A549 (cell line): ENCODE data around the gene RASGRP1. TPM values are rescaled to one million over a fixed set of nuclear protein-coding genes. Genes with fewer than 3 reads are reported as not detected.

ENCODE experiments used
- ATAC-seq, 2 experiments: fragments of 200-7000 bp in 1 of 2; fragments of >200 bp in 1 of 2; cut with Nextera tagmentation in 1 of 2; cut with Tn5 transposase in 1 of 2; 3 replicates each; pipeline versions ENCODE4 v1.8.0 to v1.9.1; 2018 to 2020; ENCODE audit warnings: mild to moderate bottlenecking in 1 of 2, moderate library complexity in 1 of 2
- CTCF ChIA-PET: fragments of 300-600 bp; sonication (Branson Sonifier 250); formaldehyde crosslinking; extraction: SDS; loops from one replicate; lab custom pipeline; 2021; ENCODE audit warnings: antibody characterized with exemption, inconsistent platforms; lab: Yijun Ruan, JAX
- POLR2A ChIA-PET: fragments of 350-600 bp; formaldehyde crosslinking; extraction: SDS; loops from one replicate; lab custom pipeline; 2021; ENCODE audit warnings: antibody characterized with exemption, inconsistent platforms; lab: Yijun Ruan, JAX
- DNase-seq, 2 experiments: peaks; one replicate each; pipeline versions ENCODE4 v3.0.0 to v3.0.0-alpha.2; 2011 to 2016; ENCODE audit warnings: low read depth in 1 of 2, low spot score in 1 of 2
- FAIRE-seq: peaks from 2 replicates; lab custom pipeline; 2011; peaks lifted over from hg19 to GRCh38; lab: Jason Lieb, UNC
- H3K27ac ChIP-seq, 2 experiments: fragments of >200 bp; sonication (Bioruptor Twin); formaldehyde crosslinking; 3 replicates each; pipeline ENCODE4 v1.5.1; 2016 to 2017
- H3K4me1 ChIP-seq: fragments of >200 bp; sonication (Bioruptor Twin); formaldehyde crosslinking; 3 replicates; pipeline ENCODE4 v1.6.1; 2016
- H3K4me2 ChIP-seq: fragments of >200 bp; sonication (Bioruptor Twin); formaldehyde crosslinking; 3 replicates; pipeline ENCODE4 v1.6.1; 2016
- H3K4me3 ChIP-seq: fragments of >200 bp; sonication (Bioruptor Twin); formaldehyde crosslinking; 3 replicates; pipeline ENCODE4 v1.5.1; 2016
- H3K9me3 ChIP-seq: fragments of >200 bp; sonication (Bioruptor Twin); formaldehyde crosslinking; 3 replicates; pipeline ENCODE4 v1.6.1; 2016
- ATOH8 ChIP-seq: fragments of 250-450 bp; sonication (Bioruptor Pico); IDR thresholded peaks from 2 replicates; pipeline ENCODE4 v1.5.0; 2020; ENCODE audit warnings: low read depth, mild to moderate bottlenecking, moderate library complexity
- BCL3 ChIP-seq: fragments of >200 bp; sonication (Bioruptor Twin); formaldehyde crosslinking; IDR thresholded peaks from 3 replicates; pipeline ENCODE4 v1.6.1; 2016
- BHLHE40 ChIP-seq: IDR thresholded peaks from 2 replicates; pipeline ENCODE4 v1.6.1; 2012; ENCODE audit warnings: low read depth, low read length, inconsistent platforms
- CEBPB ChIP-seq, 2 experiments: fragments of >200 bp in 1 of 2; sonication (Bioruptor Twin) in 1 of 2; formaldehyde crosslinking in 1 of 2; IDR thresholded peaks; 2 replicates each; pipeline ENCODE4 v1.6.1; 2012 to 2016
- ELK1 ChIP-seq: fragments of 150-350 bp; IDR thresholded peaks from 2 replicates; pipeline ENCODE4 v1.6.1; 2014; ENCODE audit warnings: low read depth, mild to moderate bottlenecking, low read length
- GATA3 ChIP-seq: IDR thresholded peaks from 2 replicates; pipeline ENCODE4 v1.6.1; 2012; ENCODE audit warnings: borderline replicate concordance
- HMGXB4 ChIP-seq: fragments of 250-450 bp; sonication (Bioruptor Pico); IDR thresholded peaks from 2 replicates; pipeline ENCODE4 v1.5.0; 2021; ENCODE audit warnings: mild to moderate bottlenecking, moderate library complexity, borderline replicate concordance
- JUN ChIP-seq, 2 experiments: fragments of >200 bp; sonication (Bioruptor Twin); formaldehyde crosslinking; IDR thresholded peaks; 2 replicates in 1 of 2; 3 replicates in 1 of 2; pipeline ENCODE4 v1.6.1; 2016 to 2017
- JUNB ChIP-seq: fragments of >200 bp; sonication (Bioruptor Twin); formaldehyde crosslinking; IDR thresholded peaks from 2 replicates; pipeline ENCODE4 v1.6.1; 2016
- MAX ChIP-seq: IDR thresholded peaks from 2 replicates; pipeline ENCODE4 v1.6.1; 2012
- PHF8 ChIP-seq: fragments of 200-600 bp; sonication (generic); IDR thresholded peaks from 2 replicates; pipeline ENCODE4 v1.6.1; 2016; ENCODE audit warnings: low read depth, mild to moderate bottlenecking, antibody characterized with exemption, moderate library complexity, borderline replicate concordance
- RFX5 ChIP-seq: fragments of 450-650 bp; IDR thresholded peaks from 2 replicates; pipeline ENCODE4 v1.7.1; 2014; ENCODE audit warnings: antibody characterized with exemption, mild to moderate bottlenecking, moderate library complexity
- RNF2 ChIP-seq: fragments of 200-600 bp; sonication (generic); IDR thresholded peaks from 2 replicates; pipeline ENCODE4 v1.6.1; 2016; ENCODE audit warnings: low read depth, mild to moderate bottlenecking, antibody characterized with exemption, moderate library complexity, borderline replicate concordance
- SMC3 ChIP-seq: fragments of >200 bp; sonication (Bioruptor Twin); formaldehyde crosslinking; IDR thresholded peaks from 3 replicates; pipeline ENCODE4 v1.6.1; 2018; ENCODE audit warnings: inconsistent platforms
- ZSCAN20 ChIP-seq: fragments of 250-450 bp; sonication (Bioruptor Pico); IDR thresholded peaks from 2 replicates; pipeline ENCODE4 v1.8.0; 2022; ENCODE audit warnings: mild to moderate bottlenecking, moderate library complexity
- WGBS: methylation state at CpG from one replicate; pipeline ENCODE4 v1.1.6; 2017; ENCODE audit errors: missing lambda C conversion rate; 5-methylcytosine and 5-hydroxymethylcytosine counted together
- polyA plus RNA-seq, 4 experiments: library from polyadenylated mRNA; depleted of rRNA in 3 of 4; stranded (reverse); fragments of >200 nt; fragmentation: RNase III in 1 of 4; extraction: RNeasy Plus Mini Kit Qiagen cat#74134 plus additional on column Dnase treatment in 1 of 4; gene quantifications; 2 replicates in 3 of 4; 3 replicates in 1 of 4; pipeline ENCODE4 v1.2.3, GENCODE V29; 2011 to 2017

Gene RASGRP1
- polyA plus RNA-seq, 2 of the 4 experiments (the other 2 are of a cell fraction) = 0.70 to 1.2 TPM

- FAIRE-seq = no peak
- ATAC-seq = no peak
- TF ChIP-seq ELK1 (no peak), MAX (no peak), SMC3 (no peak), JUN (IDR thresholded peaks at IDR 0.05) (no peak), CEBPB (IDR thresholded peaks at IDR 0.05) (no peak), BCL3 (no peak), GATA3 (no peak), PHF8 (no peak), JUNB (no peak), ATOH8 (CRISPR knock-in tag) (no peak), RNF2 (no peak), ZSCAN20 (CRISPR knock-in tag) (no peak)
- TF ChIP-seq, all 56 proteins: peak for 0
Measured at GRCh38 chr15:38514601-38515000, 50.0 kb downstream of the RASGRP1 start.

GRCh38 chr15:38512901-38513300, 51.7 kb downstream of the RASGRP1 start:
- Histone ChIP-seq H3K4me1 (no peaks in the 10 kb centered on the region), H3K9me3 (no peaks in the 10 kb centered on the region), H3K4me2 (no peak overlapping the region), H3K27ac (no peak overlapping the region), H3K4me3 (no peak overlapping the region)
- ATAC-seq (no peak), FAIRE-seq (no peak), DNase-seq (no peak)
- ChIA-PET CTCF (interaction anchor here (1.0 to 1.6 kb wide), 2 partner anchors 29 to 170 kb away, joined by 3 to 5 read pairs; no protein-coding TSS in a partner anchor), POLR2A (no interaction called here)
- TF ChIP-seq HMGXB4 (CRISPR knock-in tag) (no peak), RFX5 (no peak)
- 95% methylated on average over 1 of the region's 1 CpG for WGBS

More at GRCh38 chr15:38514601-38515000, 50.0 kb downstream of the RASGRP1 start:
- no peak for DNase-seq
- POLR2A ChIA-PET = no interaction called here
- whole genome bisulfite sequencing = 74% methylated on average over 2 of the region's 2 CpGs
- H3K27ac ChIP-seq = no peak overlapping the region
- no peak overlapping the region for H3K4me2 ChIP-seq
- no peaks in the 10 kb centered on the region for H3K9me3 ChIP-seq
- CTCF ChIA-PET = interaction anchor here (0.7 kb wide), 1 partner anchor 18 kb away, joined by 3 read pairs; no protein-coding TSS in a partner anchor
- no peak overlapping the region for H3K4me3 ChIP-seq
- no peaks in the 10 kb centered on the region for H3K4me1 ChIP-seq

- H3K9me3 ChIP-seq = no peaks in the 10 kb centered on the region
- H3K27ac ChIP-seq = no peak overlapping the region
- ATAC-seq (no peak), DNase-seq (no peak), FAIRE-seq (no peak)
- WGBS = 84% methylated on average over 4 of the region's 4 CpGs
- TF ChIP-seq HMGXB4 (CRISPR knock-in tag) = no peak
- no peak for TF ChIP-seq BHLHE40
- ChIA-PET POLR2A (no interaction called here), CTCF (interaction anchor here (1.9 kb wide), 1 partner anchor 55 kb away, joined by 7 read pairs; no protein-coding TSS in a partner anchor)
- H3K4me3 ChIP-seq = no peak overlapping the region
- no peak overlapping the region for H3K4me2 ChIP-seq
- H3K4me1 ChIP-seq = no peaks in the 10 kb centered on the region
Measured at GRCh38 chr15:38509152-38509551, 55.5 kb downstream of the RASGRP1 start.
